Measurements from ENCODE around the gene TRAF1.
"Not testable (repeated sequence)": the region's sequence is repeated elsewhere in the genome, so short reads cannot be mapped to it uniquely, and the experiment has no call there.

TRAF1 gene, protein sequence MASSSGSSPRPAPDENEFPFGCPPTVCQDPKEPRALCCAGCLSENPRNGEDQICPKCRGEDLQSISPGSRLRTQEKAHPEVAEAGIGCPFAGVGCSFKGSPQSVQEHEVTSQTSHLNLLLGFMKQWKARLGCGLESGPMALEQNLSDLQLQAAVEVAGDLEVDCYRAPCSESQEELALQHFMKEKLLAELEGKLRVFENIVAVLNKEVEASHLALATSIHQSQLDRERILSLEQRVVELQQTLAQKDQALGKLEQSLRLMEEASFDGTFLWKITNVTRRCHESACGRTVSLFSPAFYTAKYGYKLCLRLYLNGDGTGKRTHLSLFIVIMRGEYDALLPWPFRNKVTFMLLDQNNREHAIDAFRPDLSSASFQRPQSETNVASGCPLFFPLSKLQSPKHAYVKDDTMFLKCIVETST

GRCh38 chr9:120926397-120926928 is at the start of gene TRAF1:
TSS of gene TRAF1 (minus strand) at chr9:120926796. CDS start at chr9:120926075, 721 bp downstream.
- no peak for DNase-seq (ENCODE audit: low spot score)

- peak; percentile 96 for DNase-seq (ENCODE audit: low spot score)
Observed at GRCh38 chr9:120974921-120975320, 48.3 kb upstream of the TRAF1 start.

- DNase-seq (ENCODE audit: low spot score): no peak
Observed at GRCh38 chr9:120974181-120974580, 47.6 kb upstream of the TRAF1 start.

DNA sequence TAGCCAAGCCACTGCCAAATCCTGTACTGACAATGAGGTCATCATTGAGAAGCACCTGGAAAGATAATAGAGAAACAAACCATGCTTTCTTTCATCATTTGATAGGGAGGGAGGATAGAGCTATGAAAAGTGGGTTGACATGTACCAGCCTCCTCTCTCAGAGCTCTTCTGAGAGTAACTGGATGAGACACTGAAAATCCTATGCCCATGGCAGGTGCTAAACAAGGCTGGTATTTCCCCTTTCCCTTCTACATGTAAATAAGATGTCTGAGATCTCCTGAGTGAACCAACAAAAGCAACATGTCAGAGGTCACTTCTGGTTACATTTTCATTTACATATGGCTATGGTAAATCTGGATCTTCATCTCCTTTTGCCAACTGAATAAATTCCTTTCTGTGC is 45.3 kb upstream of the TRAF1 start:
- DNase-seq (ENCODE audit: low spot score): no peak

DNA sequence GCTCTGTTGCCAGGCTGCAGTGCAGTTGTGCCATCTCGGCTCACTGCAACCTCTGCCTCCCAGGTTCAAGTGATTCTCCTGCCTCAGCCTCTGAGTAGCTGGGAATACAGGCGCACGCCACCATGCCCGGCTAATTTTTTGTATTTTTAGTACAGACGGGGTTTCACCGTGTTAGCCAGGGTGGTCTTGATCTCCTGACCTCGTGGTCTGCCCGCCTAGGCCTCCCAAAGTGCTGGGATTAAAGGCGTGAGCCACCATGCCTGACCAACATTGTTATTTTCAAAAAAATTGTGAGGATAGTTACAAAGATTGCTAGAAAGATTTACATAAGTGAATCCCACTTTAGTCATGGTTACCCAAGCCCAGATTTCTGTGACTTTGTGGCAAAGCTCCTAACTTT is 44.9 kb upstream of the TRAF1 start:
- DNase-seq (ENCODE audit: low spot score): not testable (repeated sequence)

DNA sequence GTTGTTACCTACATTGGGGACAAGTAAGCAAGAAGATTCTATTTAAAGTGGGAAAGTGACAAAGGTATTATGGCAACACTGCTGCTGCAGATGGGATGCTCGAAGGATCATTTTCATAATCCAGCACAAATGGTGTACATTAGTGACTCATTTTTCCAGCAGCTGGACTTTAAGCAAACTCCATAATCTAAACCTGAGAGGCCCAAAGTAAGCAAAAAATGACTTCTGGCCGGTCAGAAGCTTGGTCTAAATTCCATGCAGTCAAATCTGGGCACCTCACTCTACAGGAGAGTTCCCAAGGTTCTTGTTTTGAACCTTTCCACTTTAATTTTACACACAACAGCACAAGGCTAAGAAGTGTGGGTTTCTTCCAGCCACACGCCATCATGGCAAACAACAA is 43.6 kb upstream of the TRAF1 start:
- no peak for DNase-seq (ENCODE audit: low spot score)

GRCh38 chr9:120966013-120966369 is 39.4 kb upstream of the TRAF1 start:
- no peak for DNase-seq (ENCODE audit: low spot score)

GRCh38 chr9:120965344-120966012 is 38.9 kb upstream of the TRAF1 start:
- peak; percentile 75 for DNase-seq (ENCODE audit: low spot score)

DNA sequence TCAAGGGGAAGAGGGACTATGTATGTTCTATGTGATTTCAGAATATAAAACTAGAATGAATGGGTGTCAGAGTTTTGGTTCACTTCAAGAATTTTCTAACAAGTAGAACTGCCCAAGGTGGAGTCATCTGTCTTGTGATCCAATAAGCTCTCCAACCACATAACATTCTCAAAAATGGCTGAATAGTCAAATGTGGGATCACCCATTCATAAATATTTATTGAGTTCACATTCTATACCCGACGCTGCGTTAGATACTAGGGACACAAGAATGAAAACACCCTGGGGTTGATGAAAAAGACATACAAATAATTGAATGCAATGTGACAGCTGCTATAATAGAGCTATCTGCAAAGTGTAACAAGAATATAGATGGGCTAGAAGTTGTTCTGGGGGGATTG is 35.3 kb upstream of the TRAF1 start:
- DNase-seq (ENCODE audit: low spot score): no peak

DNA sequence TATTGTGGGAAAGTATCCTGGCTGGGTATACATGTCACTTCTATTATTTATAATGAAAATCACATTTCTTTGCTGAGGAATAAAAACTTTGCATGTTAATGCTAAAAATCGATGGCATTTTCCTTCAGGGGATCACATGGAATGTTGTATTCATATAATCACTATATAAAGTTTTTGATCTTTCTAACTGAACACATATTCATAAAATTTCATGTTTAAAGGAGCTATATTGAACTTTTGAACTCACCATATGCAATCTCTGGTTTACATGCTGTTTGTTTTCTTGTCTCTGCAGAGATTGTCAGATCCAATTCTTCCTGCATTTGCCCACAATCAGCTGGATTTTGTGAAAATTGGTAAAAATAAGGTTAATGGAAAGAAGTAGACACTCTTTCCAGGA is 33.4 kb upstream of the TRAF1 start:
- no peak for DNase-seq (ENCODE audit: low spot score)

- DNase-seq (ENCODE audit: low spot score): no peak
Observed at GRCh38 chr9:120956862-120957261, 30.3 kb upstream of the TRAF1 start.

GRCh38 chr9:120951960-120952618 is 25.5 kb upstream of the TRAF1 start:
- no peak for DNase-seq (ENCODE audit: low spot score)

GRCh38 chr9:120950421-120951388 is 24.1 kb upstream of the TRAF1 start:
- peak; percentile 85 for DNase-seq (ENCODE audit: low spot score)

DNA sequence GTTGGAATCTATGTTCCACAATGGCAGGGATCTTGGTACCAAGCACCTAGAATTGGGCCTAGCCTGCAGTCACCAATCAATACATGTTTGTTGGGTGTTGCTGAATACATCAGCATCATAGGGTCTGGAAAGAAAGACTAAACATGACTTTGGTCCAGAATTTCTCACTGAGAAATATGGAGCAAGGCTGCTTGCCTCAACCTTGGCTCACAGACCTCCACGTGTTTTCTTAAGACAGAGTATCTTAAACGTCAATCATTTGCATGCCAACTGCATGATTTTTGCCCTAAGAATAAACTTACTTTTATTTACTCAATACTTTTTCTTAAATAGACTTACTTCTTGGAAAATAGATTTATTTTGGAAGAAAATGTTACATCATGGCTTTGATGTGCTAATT is 22.7 kb upstream of the TRAF1 start:
- no peak for DNase-seq (ENCODE audit: low spot score)

DNA sequence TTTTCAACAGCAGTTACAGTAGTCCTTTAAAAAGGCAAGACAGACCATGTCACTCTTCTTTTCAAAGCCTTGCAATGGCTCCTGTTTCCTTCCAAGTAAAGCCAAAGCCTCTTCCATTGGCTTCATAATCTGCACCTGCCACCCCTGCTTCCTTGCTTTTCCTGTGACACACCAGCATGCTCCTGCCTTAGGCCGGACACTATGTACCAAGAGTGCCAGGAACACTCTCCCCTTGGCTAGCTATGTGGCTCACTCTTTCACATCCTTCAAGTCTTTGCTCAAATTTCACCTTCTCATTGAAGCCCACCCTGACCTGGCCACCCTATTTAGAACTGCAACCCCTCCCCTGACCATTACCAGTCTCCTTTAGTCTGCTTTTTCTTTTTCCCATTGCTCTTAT is 22.2 kb upstream of the TRAF1 start:
- DNase-seq (ENCODE audit: low spot score): no peak

DNA sequence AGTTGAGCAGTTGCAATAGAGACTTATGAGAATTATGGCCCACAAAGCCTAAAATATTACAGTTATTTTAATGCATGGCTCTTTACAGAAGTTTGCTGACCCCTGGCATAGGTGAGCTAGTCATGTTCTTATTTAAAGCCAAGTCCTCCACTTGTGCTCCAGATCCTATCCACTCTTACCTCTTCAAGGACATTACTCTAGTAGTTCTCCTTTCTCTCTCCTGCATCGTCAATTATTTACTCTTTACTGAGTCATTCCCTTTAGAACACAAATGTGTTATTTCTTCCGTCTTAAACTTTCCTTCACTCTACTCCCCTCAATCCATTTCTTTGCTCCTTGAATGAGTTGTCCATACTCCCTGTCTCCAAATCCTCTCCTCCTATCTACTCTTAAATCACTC is 20.6 kb upstream of the TRAF1 start:
- DNase-seq (ENCODE audit: low spot score): no peak

- no peak for DNase-seq (ENCODE audit: low spot score)
Observed at GRCh38 chr9:120946259-120946658, 19.7 kb upstream of the TRAF1 start.

DNA sequence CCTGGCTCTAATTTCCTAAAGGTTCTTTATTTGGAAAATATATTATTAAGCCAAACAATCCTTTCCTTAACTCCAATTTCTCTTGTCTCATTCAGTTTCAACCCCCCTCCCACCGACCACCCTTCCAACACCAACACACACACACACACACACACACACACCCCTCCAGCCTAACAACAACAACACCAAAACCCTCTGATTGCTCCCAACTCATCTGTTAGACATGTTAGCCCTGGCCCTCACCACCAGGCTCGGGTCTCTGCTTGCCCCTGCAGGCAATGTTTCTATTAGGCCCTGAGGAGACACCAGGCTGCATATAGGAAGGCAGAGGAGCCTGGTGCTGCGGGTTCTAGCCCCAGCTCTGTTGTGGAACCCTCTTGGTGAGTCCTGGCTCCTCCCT is 18.4 kb upstream of the TRAF1 start:
- no peak for DNase-seq (ENCODE audit: low spot score)

- no peak for DNase-seq (ENCODE audit: low spot score)
Observed at GRCh38 chr9:120944434-120944843, 17.8 kb upstream of the TRAF1 start.

DNA sequence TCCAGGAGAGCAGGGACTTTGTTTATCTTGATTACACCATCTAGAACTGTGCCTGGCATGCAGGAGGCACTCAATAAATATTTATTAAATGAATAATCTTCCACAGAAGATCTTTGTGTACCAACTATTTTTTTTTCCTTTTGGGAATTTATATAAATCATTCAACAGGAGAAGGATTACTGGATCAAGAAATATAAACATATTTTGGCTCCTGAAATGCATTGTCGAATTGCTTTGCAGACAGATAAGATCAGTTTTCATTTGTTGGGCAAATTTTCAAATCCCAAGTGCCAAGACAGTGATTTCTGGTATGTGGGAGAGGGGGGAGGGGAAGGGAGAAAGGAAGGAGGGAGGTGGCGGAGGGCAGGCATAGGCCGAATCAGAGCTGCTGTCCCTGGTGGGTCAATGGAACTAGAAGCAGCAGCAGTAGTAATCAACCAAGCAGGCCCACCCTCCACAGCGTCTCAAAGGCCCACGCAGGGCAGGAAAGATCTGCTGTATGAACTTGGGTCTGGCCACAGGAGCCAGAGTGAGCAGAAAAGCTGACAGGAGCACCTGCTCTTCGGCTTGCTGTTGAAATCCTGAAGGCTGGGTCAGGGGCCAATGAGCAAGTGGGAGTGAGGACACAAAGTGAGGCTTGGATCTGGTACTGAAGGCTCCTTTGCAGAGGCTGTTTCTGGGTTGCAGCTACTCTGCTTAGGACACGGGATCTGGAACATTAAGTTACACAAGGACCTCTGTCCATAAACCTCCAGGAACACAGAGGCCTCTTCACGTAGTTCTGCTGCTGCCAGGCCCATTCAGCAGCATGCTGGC is 15.8 kb upstream of the TRAF1 start:
- DNase-seq (ENCODE audit: low spot score): no peak

All from COLO829 (cell line).